NCI-H2171 (cell line): ENCODE results near the gene CCR2.
"Not testable (repeated sequence)": the region's sequence is repeated elsewhere in the genome, so short reads cannot be mapped to it uniquely, and the experiment has no call there.

Source experiments
- DNase-seq: peaks from one replicate; lab custom pipeline; 2025; lab: John Stamatoyannopoulos, UW

CCR2 gene

DNA sequence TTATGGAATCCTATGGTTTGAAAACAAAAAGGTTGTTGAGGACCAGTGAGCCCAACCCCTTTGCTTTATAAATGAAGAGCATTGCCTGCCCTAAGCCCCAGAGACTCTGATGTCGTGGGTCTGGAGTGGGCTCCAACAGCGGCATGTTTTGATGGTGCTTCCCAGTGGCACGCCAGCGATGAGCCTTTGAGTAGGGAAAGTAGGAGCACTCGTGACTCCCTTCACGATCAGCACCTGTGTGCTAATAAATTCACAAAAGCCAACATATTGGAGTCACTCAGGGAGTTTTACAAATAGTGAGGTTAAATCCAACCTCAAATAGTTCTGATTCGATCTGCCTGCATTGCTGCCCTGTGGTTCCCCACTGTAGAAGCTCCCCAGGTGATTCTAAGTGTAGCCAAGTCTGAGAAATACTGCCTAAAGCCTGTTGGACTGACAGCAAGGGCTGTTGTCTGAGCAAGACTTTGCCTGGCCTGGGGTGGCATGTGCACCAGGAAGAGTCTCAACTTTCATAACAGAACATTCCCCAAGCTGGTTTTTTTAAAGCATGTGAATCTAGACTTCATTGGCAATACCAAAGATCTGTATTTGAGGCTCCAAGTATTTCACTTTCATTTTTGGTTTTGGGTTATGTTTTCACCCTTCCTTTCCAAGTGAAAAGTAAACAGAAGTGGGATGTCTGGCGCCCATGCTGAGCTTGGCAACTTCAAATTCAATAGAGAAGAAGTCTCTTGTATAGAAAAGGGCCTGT lies 26.7 kb downstream of the CCR2 start:
- no peak for DNase-seq

DNA sequence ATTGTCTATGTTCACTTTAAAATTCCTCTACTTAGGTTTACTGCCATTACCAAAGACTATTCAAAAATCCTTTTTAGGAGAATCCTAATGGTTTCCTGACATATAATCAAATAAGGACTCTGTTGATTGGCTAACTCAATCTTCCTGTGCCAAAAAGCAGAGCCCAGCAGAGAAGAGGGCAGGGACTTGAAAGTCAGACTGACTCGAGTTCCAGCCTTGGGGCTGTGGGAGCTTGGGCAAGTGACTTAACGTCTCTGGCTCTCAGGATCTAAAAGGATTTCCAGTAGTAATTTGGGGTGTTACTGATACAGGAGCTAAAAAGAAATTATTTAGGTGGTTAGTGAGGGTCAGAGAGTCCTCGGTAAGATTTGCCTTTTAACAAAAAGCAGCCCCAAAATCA lies 27.7 kb downstream of the CCR2 start:
- DNase-seq: no peak

DNA sequence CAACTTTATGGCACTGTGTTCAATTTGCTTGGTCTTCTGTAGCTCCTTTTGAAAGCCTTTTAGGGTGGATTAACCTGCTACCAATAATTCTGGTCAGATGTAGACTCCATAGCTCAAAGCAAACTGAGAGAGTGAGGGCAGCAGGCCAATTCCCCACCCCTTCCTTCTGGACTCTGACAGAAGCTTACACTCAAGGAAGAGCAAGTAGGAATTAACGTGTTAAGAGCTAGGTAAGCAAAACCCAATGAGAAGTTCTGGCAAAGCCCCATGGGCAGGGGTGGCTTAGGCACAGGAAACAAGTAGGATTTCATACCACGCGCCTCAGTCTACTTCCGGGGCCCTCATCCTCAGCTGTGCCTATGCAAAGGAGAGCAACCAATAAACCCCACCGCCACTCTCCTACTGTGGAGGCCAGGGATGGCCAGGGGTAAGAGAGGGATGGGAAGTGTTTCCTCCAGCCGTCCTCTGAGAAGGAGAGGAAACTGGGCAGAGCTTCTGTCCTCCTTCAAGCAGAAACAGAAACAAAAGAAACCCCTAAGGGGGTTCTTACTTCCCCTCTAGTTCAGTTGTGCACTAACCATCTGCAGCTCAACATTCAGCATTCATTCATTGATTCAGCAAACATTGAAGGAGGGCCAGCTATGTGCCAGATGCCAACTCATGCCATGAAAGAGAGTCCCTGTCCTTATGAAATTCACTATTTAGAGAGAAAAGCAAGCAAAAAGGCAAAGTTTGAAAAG lies 29.5 kb downstream of the CCR2 start:
- no peak for DNase-seq

DNA sequence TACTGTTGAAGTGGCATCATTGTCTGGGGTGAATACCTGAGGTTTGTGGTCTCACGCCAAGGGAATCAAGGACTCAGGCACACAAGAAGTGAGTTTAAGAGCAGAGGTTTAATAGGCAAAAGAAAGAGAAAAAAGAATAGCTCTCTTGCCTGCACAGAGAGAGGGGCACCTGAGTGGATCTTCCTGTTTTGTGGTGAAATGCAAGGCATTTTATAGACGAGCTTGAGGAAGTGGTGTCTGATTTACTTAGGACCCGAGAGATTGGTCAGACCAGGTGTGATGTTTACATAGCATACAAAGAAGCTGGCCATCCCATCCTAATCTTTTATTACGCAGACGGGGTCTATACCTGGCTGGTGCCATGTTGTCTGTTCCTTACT lies 30.0 kb downstream of the CCR2 start:
- DNase-seq: no peak

DNA sequence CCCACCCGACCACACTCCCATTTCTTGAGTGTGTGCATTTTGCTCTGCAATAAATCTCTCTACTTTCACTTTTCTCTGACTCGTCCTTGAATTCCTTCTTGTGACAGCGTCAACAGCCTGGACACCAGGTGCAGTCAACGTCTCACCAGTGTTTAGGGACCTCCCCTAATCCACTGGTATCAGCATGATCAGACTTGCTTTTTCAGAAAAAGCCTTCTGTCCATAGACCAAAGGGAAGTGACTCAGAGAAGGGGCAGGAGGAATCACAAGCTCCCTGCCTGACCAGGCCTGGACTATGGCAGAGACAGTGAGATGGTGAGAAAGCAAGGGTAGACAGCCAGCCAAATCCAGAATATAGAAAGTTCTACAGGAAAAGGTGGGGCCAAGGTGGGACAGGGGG lies 32.3 kb downstream of the CCR2 start:
- DNase-seq: no peak

DNA sequence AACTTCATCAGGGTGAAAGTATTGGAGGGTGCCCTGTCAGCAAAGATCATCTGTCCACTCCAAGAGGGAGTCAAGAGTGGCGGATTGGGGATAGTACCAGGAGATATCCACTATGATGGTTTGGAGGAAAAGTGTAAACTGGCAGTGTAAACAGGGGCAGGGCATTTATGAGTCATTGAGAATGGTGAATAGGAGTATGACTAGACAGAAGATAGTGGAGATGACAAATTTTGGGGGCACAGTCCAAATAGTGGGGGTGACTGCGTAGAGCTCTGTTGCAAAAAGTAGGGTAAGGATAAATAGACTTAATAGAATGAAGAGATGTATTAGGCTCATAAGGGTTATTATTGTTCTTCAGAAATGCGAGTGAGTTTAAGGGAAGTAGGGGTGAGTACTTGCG lies 34.9 kb downstream of the CCR2 start:
- DNase-seq: not testable (repeated sequence)

DNA sequence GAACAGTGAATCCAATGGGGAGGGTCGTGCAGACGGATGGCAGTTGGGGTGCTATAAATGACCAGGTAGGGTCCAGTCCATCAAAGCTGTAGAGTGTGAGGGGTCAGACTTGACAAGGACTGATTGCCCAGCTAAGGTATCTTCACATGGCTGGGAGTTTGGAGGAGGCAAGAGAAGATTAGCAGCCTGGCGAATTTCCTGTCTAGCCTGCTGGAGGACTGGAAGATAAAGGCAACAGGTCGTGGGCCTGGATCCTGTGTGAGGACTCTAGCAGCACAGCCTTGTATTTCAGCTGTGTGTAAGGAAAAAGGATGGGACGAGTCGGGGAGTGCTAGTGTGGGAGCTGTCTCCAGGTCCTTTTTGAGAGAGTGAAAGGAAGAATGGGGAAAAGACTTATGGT lies 35.4 kb downstream of the CCR2 start:
- no peak for DNase-seq

DNA sequence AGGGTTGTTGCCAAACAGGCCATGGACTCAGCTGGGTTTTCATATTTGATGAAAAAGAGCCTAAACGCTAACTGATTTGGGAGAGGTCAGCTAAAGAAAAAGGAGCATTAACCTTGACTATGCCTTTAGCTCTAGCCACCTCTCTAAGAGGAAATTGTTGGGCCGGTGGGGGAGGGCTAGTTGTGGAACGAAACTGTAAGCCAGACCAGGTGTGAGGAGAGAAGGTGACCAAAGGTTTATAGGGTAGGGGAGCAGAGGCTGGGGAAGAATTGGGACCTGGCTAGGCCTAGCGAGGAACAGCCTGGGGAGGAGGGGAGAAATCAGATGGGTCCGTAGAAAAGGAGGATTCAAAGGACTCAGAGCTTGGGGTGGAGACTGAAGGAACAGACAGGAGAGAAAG lies 37.6 kb downstream of the CCR2 start:
- not testable (repeated sequence) for DNase-seq

DNA sequence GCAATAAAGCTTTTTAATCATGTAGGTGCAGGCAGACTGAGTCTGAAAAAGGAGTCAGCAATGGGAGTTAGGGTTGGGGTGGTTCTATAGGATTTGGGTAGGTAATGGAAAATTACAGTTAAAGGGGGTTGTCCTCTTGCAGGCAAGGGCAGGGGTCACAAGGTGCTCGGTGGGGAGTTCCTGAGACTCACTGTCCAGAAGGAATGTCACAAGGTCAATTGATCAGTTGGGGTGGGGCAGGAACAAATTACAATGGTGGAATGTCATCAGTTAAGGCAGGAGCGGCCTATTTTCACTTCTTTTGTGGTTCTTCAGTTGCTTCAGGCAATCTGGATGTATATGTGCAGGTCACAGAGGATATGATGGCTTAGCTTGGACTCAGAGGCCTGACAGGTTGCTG lies 39.1 kb downstream of the CCR2 start:
- DNase-seq: no peak

DNA sequence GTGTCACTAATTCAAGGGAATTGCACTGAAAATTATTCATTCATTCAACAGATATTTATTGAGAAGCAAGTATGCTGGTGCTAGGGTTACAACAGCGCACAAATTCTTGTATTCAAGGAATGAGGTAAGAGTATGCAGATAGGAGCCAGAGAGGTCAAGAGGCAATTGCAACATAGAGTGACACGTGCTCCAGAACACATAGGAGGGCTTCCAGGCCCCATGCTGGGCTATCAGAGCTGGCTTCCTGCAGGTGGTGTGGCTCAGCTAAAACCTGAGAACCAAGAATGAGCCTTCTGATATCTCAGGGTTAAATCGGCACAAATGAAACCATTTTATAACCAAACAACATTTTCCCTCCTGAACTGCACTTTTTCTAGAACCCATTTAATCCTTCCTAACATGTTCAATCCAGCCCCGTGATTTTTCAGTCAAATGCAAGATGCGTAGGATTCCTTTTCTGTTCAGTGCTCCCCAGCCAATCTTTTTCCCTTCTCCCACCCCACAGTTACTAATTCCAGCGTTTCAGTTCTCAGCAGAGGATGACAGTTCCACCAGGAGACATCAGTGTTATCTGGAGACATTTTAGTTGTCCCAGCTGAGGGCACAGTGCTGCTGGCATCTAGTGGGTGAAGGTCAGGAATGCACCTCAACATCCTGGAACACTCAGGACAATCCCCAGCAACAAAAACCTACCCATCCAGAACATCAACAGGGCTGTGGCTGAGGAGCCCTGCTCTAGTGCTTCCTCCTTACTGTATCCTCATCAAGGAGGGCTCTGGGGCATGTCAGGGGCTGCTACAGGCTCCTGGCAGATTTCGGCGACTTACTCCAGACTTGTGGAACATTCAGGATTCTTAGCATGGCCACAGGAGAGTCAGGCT lies 39.9 kb downstream of the CCR2 start:
- DNase-seq: no peak

DNA sequence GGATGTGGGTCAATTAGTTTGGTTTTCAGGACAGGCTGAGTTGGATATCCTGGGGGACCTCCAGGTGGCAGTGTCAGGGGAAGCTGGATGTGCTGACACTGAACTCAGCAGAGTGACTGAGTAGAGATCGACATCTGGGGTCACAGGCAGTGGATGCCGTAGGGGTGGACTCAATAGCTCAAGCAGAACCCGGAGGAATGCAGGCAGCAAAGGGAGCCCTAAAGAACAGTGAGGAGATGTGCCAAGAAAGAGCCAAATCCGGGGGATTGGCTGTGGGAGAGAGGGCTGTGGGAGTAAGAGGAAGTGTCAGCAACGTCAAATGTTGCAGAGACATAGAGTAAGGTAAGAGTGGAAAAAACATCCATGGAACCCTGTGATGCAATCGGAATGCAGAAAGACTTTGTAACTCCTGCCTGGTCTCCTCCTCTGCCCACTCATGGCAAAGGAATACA lies 41.3 kb downstream of the CCR2 start:
- DNase-seq: no peak

DNA sequence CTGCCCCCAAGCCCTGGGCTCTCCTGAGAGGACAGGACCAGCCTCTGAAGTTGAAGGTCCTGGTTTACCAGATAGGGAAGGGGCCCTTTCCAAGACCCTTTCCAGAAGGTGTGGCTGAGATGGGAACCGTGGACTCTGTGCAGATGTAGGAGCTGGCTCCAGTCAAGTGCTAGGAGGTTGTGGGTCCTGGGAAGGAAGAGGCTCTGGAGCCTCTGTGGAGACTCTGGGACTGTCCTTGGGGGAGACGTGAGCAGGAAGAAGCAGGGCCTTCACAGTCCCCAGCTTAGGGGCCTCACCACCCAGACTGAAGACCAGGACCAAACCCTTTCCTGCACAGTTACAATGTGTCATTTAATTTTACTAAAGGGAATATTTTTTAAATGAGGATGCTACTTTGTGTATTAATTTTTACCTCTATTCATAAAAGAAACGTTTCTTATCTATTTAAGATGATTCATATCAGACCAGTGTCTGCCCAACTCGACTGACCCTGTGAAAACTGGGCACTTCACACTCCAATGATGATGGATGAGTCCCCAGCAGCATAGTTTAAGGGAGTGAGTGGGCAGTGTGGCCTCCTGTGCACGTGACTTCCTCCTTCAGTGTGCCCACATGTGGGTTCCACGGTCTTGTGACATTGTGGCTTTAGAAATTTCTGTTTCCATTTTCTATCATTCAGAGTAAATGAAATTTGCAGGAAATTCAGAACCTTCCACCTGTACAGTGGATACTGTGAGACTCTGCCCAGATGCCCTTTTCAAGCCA lies 42.0 kb downstream of the CCR2 start:
- DNase-seq: no peak

DNA sequence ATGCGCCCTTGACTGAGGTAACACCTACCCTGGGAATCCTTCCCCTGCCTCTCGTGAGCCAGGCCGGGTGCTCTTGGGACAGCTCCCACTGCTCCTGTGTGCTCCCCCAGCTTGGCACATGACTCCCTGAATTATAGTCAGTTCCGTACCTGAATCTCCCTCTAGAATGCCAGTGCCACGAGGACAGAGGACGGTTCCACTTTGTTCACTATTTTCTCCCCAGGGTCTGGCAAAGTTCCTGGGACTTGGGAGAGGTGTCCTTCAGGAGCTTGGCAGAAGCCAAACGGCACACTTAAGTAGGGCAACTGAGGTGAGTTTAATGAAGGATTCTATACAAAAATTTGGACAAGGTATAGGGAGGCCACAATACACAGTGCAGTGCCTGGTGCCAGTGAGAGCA lies 43.2 kb downstream of the CCR2 start:
- DNase-seq: no peak

DNA sequence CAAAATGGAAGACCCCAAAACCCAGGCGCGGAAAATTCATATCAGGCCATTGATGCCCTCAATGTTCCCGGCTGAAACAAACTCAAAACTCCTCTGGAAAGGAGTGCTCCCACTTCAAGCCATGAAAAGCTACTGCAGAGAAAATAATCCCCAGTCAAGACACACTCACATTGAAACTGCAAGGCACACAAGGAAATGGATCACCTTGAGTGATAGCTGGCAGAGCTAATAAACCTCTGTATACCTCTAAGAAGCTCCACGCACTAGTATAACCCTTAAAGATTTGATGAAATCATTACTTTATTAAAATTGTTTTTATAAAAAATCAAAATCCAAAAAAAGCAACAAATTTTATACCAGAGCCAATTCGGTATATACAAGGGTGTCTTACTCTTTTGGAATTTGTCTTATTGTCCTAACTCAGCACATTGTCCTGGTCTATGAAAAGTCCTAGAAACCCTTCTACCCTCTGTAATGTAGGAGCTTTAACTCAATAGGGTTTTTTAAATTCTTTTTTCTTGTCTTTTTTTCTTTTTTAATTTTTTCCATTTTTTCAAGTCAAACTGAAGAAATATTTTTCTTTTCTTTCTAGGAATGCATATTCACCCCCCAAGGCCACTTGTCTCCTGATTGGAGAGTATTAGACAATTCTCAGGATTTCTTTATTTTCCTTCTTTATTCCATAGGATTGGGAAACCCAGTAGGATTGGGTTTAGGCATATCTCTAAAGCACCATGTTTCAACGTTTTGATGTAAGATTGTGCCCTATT lies 44.5 kb downstream of the CCR2 start:
- DNase-seq: no peak

DNA sequence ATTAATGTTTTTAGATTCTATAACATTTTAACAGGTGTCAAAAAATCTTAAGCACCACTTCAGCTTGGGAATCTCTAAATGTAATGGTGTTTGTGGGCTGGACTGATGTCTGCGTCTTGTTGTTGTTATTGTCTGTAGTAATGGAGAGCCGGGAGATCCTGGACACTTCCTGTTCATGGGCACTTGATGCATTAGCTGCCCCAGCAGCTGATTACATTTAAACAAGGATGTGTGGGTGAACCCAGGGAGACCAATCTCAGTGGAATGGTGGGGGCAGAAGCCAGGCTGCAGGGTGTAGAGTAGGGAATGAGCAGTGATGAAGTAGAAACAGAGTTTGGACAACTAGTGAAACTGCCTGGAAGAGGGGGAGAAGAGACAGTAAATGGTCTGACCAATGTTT lies 45.2 kb downstream of the CCR2 start:
- DNase-seq: no peak

DNA sequence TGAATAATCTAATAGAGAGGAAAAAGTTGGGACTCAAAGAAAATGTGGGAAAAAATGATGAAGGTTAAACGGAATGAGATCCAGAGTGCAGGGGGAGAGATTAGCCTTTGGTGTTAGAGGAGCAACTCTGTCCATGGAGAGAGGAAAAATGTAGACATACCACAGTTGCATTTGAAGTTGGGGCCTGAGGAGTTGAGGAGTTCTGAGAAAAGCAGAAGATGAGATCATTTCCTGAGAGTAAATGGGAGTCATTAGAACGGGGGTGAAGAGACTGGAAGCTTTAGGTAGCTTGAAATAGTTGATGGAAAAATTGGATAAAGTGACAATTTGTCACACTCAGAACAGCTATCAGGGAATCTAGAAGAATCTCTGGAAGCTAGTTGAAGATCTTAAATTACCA lies 45.6 kb downstream of the CCR2 start:
- no peak for DNase-seq

DNA sequence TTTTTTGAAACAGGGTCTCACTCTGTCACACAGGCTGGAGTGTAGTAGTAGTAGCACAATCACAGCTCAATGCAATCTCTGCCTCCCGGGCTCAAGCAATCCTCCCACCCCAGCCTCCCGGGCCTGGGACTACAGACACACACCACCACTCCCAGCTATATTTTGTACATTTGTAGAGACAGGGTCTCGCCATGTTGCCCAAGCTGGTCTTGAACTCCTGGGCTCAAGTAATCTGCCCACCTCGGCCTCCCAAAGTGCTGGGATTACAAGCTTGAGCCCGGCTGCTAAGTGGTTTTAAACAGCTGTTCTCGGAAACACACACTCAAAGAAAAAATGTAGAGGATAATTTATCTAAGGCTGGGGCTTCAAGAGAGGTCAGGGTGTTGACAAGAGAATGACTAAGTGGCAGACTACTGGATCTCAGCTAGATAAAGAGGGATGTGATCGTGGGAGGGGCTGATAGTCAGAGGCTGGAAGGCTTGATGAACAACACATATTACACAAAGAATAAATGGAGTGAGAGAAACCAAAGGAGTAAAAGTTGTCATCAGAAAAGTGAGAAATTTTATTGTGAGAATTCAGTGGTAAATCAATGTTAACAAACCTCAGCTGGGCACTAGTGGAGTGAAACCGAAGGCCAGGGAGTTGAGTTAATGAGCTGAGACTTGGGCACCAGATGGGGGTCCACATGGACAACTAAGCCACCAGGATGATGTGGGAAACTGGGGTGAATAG lies 46.3 kb downstream of the CCR2 start:
- DNase-seq: no peak

DNA sequence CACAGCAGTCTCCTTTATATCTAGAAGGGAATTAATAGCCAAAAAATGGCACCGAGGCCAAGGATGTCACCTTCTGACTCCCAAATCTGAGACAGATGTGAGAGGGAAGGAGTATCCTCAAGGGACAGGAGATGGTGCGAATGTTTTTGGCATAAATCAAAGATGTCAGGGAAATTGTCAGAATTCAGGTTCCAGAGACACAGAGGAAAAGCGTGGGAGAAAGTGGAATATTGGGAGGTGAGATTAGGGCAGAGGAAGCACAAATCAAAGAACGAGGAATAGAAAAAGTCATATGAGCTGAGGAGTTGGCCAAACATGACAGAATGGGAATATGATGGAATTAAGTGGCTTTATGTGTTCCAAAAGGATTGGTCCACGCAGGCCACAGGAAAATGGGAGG lies 46.9 kb downstream of the CCR2 start:
- DNase-seq: no peak

DNA sequence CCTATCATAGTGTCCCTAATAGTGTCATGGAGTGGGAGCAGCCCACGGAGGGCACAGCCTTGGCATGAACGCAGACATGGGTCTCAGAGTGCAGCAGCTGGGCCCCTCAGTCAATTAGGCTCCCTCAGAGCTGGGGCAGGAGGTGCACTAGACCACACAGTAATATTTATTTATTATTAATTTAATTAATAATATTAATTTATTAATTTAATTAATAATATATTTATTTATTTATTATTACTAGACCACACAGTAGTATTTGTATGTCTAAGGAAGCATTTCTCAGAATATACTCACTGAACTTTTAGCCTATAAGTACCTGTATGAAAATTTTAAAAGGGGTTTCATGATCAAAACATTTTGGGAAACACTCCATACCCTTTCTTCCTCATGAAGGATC lies 47.7 kb downstream of the CCR2 start:
- DNase-seq: no peak

DNA sequence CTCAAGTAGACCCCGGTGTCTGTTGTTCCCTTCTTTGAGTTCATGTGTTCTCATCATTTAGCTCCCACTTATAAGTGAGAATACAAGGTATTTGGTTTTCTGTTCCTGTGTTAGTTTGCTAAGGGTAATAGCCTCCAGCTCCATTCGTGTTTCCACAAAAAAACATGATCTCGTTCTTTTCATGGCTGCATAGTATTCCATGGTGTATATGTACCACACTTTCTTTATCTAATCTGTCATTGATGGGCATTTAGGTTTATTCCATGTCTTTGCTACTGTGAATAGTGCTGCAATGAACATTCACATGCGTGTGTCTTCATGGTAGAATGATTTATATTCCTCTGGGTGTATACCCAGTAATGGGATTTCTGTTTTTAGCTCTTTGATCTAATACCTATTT lies 49.0 kb downstream of the CCR2 start:
- not testable (repeated sequence) for DNase-seq
